Activated B cell treated with CpG ODN at 0.5 μM for 24 hours (primary cell): Measurements from ENCODE around the gene METRNL. TPM values are rescaled to one million over a fixed set of nuclear protein-coding genes. Genes with fewer than 3 reads are reported as not detected.

Source experiments
- ATAC-seq: fragments of 200-7000 bp; cut with Tn5 transposase; one replicate; pipeline ENCODE4 v1.10.0; 2021; ENCODE audit warnings: low read depth, mild to moderate bottlenecking, moderate library complexity
- CTCF ChIA-PET: fragments of 350-600 bp; sonication (Branson Sonifier 250); formaldehyde crosslinking; loops from one replicate; lab custom pipeline; 2021; ENCODE audit warnings: antibody characterized with exemption; lab: Charles Lee
- POLR2A ChIA-PET: fragments of 350-600 bp; sonication (Branson Sonifier 250); formaldehyde crosslinking; loops from one replicate; lab custom pipeline; 2021; ENCODE audit warnings: antibody characterized with exemption; lab: Charles Lee
- DNase-seq: peaks from one replicate; pipeline ENCODE4 v3.0.0; 2022
- H3K27ac Mint-ChIP-seq: one replicate; pipeline ENCODE4 v1.8.0; 2020; ENCODE audit warnings: mixed read lengths
- H3K27me3 Mint-ChIP-seq: one replicate; pipeline ENCODE4 v1.8.0; 2021; ENCODE audit warnings: mixed read lengths
- H3K36me3 Mint-ChIP-seq: one replicate; pipeline ENCODE4 v1.8.0; 2021; ENCODE audit warnings: low read depth, mixed read lengths
- H3K4me1 Mint-ChIP-seq: one replicate; pipeline ENCODE4 v1.8.0; 2021; ENCODE audit warnings: mixed read lengths
- H3K4me3 Mint-ChIP-seq: one replicate; pipeline ENCODE4 v1.8.0; 2020; ENCODE audit warnings: mild to moderate bottlenecking, mixed read lengths
- H3K9me3 Mint-ChIP-seq: one replicate; pipeline ENCODE4 v1.8.0; 2020; ENCODE audit warnings: mixed read lengths
- intact Hi-C: fragments of 100-400 bp; cut with micrococcal nuclease; formaldehyde crosslinking; loops from one replicate; pipeline ENCODE4 v1.15.1; 2024
- total RNA-seq: library from RNA; stranded (reverse); gene quantifications from 2 replicates; pipeline ENCODE4 v1.2.3, GENCODE V29; 2022
- TF ChIP-seq, protein P1 (sequence below): fragments of 200-600 bp; IDR thresholded peaks from one replicate; pipeline ENCODE4 v1.8.0; 2022; ENCODE audit warnings: antibody characterized with exemption, mild to moderate bottlenecking

Gene METRNL
- total RNA-seq, 1 donor from 2014 or later: 10.7 TPM

DNA sequence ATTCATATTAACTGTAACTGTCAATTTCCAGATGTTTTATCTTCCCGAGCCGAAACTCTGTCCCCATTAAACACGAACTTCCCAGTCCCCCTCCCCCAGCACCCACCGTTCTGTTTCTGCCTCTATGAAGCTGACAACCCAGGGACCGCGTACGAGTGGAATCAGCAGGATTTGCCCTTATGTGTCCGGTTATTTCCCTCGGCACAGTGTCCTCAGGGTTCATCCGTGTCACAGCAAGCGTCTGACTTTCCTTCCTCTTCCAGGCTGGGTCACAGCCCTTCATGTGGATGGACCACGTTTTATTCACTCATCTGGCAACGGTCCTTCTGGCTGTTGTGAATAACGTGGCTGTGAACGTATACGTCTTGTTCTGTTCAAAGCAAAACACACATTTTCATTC, 31.3 kb downstream of the METRNL start:
- DNase-seq (no peak), ATAC-seq (no peak)
- POLR2A ChIA-PET: no interaction called here
- TF ChIP-seq, protein P1, sequence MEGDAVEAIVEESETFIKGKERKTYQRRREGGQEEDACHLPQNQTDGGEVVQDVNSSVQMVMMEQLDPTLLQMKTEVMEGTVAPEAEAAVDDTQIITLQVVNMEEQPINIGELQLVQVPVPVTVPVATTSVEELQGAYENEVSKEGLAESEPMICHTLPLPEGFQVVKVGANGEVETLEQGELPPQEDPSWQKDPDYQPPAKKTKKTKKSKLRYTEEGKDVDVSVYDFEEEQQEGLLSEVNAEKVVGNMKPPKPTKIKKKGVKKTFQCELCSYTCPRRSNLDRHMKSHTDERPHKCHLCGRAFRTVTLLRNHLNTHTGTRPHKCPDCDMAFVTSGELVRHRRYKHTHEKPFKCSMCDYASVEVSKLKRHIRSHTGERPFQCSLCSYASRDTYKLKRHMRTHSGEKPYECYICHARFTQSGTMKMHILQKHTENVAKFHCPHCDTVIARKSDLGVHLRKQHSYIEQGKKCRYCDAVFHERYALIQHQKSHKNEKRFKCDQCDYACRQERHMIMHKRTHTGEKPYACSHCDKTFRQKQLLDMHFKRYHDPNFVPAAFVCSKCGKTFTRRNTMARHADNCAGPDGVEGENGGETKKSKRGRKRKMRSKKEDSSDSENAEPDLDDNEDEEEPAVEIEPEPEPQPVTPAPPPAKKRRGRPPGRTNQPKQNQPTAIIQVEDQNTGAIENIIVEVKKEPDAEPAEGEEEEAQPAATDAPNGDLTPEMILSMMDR: no peak
- intact Hi-C loops: no loop called here
- Mint-ChIP-seq H3K4me3 (no peak overlapping the region), H3K27me3 (peaks cover 29% of the 10 kb centered on the region), H3K36me3 (no peaks in the 10 kb centered on the region), H3K4me1 (no peaks in the 10 kb centered on the region), H3K9me3 (no peaks in the 10 kb centered on the region), H3K27ac (no peak overlapping the region)
- CTCF ChIA-PET: no interaction called here

DNA sequence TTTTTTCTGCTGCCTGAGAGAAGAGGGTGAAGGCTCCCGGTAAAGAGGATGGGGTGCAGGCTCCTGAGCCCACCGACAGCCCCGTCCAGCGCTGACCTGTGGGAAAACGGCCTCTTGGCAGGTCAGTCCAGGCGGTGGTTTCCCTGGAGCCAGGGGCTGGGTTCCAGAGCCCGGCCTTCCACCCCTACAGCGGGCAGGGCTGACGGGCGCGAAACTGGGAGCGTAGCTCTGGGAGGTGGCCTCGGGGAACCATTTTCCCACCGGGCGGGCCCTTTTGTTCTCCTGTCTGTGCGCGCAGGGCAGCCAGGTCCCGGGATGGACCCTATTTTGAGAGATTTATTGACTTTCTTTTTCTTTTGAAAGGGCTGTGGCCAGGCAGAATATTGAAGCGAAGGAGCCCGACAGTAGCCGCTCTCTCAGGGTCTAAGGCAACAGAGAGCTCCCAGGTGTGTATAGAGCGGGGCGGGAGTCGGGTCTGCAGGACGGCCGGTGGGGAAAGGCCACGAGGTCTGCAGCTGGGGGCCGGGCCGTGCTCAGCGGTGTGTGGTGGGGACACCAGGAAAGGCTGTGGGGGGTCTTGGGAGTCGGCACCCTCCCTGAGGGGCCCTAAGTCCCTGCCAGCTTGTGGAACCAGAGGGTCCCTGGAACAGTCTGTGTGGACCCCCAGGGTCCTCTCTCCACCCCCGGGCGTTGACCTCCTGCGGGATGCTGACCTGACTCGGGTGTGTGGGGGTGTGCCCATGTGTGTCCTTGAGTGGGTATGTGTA, 32.3 kb downstream of the METRNL start:
- DNase-seq (no peak), ATAC-seq (no peak)
- Mint-ChIP-seq H3K4me1 (no peaks in the 10 kb centered on the region), H3K36me3 (no peaks in the 10 kb centered on the region), H3K27ac (no peak overlapping the region), H3K4me3 (no peak overlapping the region), H3K27me3 (peaks cover 29% of the 10 kb centered on the region), H3K9me3 (no peaks in the 10 kb centered on the region)
- TF ChIP-seq, protein P1: no peak
- ChIA-PET CTCF (no interaction called here), POLR2A (no interaction called here)
- intact Hi-C loops: no loop called here

DNA sequence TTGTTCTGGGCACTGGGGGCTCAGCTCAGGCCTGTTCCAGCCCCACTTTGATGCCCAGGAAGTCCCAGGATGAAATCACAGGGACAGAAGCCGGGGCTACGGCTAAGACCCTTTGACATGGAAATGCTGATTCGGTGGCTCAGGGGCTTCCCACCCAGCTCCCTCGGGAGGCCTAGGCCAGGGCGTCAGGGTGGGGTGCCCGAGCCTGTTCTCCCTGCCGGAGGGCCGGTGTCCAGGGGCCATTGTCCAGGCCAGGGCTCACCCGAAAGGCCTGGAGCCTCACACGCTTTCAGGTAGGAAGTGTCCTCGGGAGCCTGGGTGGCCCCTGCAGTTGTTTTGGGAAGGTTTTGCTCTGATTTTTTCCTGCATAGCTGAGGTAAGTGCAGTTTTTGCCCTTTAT, 34.0 kb downstream of the METRNL start:
- Mint-ChIP-seq H3K4me1 (peaks cover 9% of the 10 kb centered on the region), H3K9me3 (no peaks in the 10 kb centered on the region), H3K27me3 (peaks cover 21% of the 10 kb centered on the region), H3K4me3 (no peak overlapping the region), H3K36me3 (no peaks in the 10 kb centered on the region), H3K27ac (no peak overlapping the region)
- no peak for ATAC-seq
- ChIA-PET CTCF (no interaction called here), POLR2A (no interaction called here)
- TF ChIP-seq, protein P1: no peak
- no peak for DNase-seq
- intact Hi-C loops: no loop called here

DNA sequence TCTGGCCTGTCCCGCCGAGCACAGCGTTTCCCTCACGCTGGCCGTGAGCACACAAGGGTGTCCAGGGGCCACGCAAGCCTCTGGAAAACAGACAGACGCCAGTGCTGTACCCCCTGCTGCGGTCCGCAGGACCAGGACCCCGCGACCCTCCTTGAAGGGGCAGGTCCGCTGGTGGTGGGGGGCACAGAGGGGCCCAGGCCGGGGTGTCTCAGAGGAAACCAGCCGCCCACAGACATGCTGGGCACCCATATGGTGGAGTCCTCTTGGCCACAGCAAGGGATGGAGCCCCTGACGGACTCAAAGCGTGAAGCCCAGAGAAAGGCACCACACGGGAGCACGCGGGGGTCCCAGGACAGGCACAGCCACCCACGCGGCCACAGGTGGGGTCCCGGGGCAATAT, 34.4 kb downstream of the METRNL start:
- no peak overlapping the region for H3K27ac Mint-ChIP-seq
- H3K4me1 Mint-ChIP-seq: peaks cover 13% of the 10 kb centered on the region
- ATAC-seq: no peak
- TF ChIP-seq, protein P1: no peak
- no peak for DNase-seq
- no peaks in the 10 kb centered on the region for H3K36me3 Mint-ChIP-seq
- ChIA-PET CTCF (no interaction called here), POLR2A (no interaction called here)
- peaks cover 19% of the 10 kb centered on the region for H3K27me3 Mint-ChIP-seq
- H3K4me3 Mint-ChIP-seq: no peak overlapping the region
- intact Hi-C loops: no loop called here
- H3K9me3 Mint-ChIP-seq: no peaks in the 10 kb centered on the region

DNA sequence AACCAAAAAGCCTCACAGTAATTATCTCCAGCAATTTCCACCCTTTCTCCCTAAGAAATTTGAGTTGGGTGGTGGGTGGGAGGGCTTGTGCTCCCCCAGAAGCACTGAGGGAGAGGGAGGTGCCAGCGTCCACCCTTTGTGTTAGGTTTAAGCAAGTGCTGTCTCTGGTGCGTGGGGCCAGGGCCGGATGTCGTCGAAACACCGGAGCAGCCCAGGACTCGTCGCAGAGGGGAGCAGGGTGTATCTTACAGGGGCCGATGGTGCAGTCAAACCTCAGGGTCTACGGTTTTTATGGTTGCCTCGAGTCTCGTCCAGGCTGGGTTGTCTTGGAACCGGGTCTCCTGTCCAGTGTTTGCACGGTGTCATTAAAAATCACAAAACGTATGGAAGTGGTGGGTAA, 35.3 kb downstream of the METRNL start:
- H3K4me3 Mint-ChIP-seq: no peak overlapping the region
- H3K27me3 Mint-ChIP-seq: peaks cover 13% of the 10 kb centered on the region
- intact Hi-C loops: no loop called here
- no peak overlapping the region for H3K27ac Mint-ChIP-seq
- TF ChIP-seq, protein P1: no peak
- ATAC-seq (no peak), DNase-seq (no peak)
- ChIA-PET CTCF (no interaction called here), POLR2A (no interaction called here)
- H3K9me3 Mint-ChIP-seq: no peaks in the 10 kb centered on the region
- H3K36me3 Mint-ChIP-seq: no peaks in the 10 kb centered on the region
- H3K4me1 Mint-ChIP-seq: peaks cover 22% of the 10 kb centered on the region
